ENCODE measurements around the gene RHBDL2.
"Not testable (repeated sequence)": the region's sequence is repeated elsewhere in the genome, so short reads cannot be mapped to it uniquely, and the experiment has no call there.

RHBDL2 gene

DNA sequence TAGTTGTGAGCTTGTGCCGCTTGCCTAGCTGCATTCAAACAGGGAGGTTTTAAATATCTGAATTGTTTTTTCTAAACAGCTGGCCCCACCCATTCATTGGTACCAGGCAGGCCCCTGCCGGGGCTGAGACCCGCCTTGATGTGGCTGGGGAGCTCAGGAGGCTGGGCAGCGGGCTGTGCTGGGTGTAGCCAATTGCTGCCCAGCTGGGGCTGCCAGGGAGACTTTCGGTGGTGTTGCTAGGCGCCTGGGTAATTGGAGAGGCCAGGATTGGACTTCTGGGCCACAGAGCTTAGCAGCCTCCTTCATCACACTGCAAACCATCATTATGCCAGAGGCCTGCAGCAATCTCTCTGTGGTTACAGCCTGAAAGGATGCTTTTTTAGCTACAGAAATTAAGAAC lies 12.2 kb downstream of the RHBDL2 start:
- no peak for DNase-seq

DNA sequence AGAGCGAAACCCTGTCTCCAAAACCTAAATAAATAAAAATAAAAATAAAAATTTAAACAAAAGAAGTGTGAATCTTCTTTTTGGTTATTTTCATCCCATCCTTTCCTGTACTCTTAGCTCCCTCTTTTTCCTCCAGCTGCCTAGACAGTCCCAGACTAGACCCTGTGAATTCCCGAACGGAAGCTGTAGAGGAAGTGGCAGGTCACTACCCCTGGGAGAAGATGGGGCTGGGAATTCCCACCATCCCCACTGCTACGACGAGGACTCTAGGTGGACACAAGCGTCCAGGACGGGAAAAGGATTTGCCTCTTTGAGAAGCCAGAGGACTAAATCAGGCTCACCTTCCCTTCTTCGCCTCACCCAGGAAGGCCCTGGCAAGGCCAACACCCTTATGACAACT lies 12.6 kb downstream of the RHBDL2 start:
- no peak for DNase-seq

DNA sequence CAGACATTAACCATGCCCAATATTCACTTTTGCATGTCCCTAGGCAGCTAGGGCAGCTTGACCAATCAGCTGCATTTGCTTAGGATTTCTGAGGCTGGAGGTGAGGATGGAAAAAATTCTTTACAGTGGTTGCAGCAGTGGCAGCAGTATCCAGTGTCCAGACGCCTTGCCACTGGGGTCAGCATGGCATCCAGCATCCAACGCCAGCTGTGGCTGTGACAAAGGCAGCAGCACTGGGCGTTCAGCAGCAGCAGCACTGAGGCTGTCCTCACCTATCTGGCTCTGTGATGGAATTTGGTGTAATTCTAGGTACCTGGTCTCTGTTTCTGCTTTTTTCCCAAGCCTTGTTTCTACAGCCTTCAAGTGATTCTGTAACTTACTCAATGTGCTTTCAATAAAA lies 15.5 kb downstream of the RHBDL2 start:
- no peak for DNase-seq

DNA sequence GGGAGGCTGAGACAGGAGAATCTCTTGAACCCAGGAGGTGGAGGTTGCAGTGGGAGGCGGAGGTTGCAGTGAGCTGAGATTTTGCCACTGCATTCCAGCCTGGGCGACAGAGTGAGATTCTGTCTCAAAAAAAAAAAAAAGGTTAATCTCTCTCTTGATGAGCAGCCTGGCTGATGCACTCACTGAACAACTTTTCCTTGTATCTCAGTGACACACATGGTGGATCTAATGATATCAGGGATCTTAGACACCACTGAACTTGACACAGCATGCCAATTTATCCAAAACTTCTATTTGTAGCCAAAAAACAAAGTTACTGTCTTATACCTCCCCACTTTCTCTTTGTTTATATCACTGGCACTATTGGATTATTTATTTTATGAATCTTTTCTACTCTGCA lies 16.2 kb downstream of the RHBDL2 start:
- no peak for DNase-seq

DNA sequence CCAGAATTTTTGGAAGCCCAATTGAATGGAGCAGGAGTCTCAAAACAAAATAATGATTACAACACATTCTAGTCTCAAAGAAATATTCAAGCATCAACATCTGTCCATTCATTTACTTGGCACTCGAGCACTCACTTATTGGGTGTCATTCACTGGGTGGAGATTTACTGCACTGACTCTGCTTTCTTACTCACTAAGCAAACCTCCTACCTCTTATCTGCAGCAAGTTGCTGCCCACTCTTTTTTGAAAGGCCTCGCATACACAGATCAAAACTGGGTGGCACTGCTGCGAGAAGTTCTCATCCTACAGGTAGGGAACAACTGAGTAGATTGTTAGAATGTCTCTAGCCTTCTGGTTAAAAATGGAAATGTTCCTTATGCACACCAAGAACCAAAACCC lies 18.0 kb downstream of the RHBDL2 start:
- no peak for DNase-seq

DNA sequence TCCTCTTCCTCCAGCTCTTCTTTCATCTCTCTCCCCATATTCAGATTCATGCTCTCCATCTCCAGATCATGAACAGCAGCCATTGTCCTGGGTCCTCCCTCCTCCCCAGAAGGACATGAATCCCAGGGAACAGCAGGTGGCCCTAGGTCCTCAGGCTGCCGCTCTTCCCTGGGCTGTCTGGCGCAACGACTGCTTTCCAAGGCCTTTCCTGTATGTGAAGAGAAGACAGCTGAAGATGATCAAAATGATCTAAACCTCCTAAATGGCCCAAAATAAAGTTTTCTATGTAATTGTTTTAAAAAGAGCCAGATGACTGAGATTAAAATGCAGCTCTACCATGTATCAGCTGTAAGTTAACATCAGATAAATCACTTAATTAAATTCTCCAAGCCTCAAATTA lies 22.5 kb downstream of the RHBDL2 start:
- no peak for DNase-seq

DNA sequence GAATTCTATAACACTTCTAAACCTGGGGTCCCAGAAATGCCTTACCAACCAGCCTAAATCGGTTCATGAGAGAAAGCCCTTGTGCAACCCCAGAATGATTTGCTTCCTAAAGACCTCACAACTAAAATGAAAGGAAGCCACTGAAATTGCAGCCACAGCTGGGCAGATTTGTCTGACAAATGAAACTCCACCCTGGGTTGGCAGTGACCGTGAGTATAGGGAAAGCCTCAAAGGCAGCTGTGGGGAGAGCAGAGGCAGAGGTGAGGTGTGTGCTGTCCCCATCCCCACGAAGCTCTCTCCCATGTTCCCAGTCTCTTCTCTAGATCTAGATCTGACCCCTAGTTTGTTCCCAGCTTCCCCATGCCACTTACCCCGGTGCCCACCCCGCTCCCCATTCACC lies 23.1 kb downstream of the RHBDL2 start:
- DNase-seq, result no peak

DNA sequence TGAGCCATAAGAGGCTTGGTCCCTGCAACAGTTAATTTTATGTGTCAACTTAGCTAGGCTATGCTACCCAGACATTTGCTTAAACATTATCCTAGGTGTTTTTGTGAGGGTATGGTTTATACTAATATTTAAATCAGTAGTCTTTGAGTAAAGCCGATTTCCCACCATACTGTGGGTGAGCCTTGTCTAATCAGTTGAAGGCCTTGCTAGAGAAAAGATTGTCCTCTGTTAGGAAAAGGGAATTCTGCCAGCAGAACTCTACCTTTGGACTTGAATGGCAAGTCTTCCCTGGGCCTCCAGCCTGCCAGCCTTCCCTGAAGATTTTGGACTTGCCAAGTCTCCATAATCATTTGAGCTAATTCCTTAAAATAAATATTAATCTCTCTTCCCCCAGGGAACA lies 23.9 kb downstream of the RHBDL2 start:
- DNase-seq, result no peak

DNA sequence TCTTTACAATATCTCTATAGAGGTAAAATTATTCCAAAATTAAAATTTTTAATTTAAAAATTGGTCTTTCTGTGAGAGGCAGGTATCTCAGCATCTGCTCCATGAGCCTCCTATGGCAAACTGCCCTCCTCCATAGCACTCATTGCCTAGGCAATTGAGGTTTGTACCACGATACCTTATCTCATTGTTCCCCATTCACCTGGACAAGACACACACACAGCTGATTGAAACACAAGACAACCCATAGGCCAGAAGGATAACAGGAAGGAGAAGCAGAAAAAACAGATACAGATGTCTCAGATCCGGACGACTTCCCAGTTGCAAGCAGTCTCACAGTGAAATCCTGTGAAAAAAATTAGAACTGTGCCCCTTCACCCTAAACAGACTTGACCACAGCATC lies 24.3 kb downstream of the RHBDL2 start:
- no peak for DNase-seq

DNA sequence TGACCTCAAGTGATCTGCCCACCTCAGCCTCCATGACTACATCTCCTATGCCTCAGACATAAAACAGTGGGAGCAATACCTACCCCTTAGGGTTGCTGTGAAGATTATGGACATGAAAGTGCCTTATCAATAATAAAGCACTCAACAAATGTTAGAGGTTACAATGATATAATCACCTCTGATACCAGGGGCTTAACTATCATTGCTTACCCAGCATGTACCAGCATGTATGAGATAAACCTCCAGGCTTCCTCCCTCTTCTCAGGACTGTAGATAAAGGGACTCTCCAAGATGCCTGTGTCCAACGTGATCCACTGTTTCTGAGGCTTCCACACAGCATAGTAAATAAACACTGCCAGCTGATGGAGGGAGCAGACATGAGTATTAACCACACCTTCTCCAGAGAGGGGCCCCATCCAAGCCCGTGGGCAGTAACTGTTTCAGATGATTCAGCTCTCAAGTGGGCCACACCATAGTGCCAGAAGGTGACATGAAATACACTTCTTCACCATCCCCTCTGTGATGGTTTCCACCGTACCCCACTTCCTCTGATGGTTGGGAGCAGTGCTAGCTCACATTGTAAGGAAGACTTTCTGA lies 26.2 kb downstream of the RHBDL2 start:
- DNase-seq, result no peak

DNA sequence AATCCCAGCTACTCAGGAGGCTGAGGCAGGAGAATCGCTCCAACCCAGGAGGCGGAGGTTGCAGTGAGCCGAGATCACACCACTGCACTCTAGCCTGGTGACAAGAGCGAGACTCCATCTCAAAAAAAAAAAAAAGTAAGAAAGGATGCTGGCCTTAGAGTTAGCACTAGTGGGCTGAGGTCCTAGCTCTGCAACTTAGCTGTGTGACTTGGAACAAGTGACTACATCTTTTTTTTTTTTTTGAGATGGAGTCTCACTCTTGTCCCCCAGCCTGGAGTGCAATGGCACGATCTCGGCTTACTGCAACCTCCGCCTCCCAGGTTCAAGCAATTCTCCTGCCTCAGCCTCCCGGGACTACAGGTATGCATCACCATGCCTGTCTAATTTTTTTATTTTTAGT lies 26.7 kb downstream of the RHBDL2 start:
- DNase-seq, result not testable (repeated sequence)

DNA sequence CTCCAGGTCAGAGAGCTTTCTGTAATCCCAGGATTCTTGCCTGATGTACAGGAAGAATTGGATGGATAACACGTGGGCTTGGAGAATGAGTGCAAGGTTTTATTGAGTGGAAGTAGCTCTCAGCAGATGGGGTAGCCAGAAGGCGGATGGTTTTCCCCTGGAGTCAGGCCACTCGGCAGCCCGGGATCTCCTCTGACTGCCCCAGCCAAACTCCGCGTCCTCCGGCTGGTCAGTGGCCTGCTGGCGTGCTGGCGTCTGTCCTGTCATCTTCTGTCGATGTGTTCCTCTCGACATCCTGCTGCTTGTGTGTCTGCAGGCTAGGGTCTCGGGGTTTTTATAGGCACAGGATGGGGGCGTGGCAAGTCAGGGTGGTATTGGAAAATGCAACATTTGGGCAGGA lies 32.8 kb downstream of the RHBDL2 start:
- no peak for DNase-seq

DNA sequence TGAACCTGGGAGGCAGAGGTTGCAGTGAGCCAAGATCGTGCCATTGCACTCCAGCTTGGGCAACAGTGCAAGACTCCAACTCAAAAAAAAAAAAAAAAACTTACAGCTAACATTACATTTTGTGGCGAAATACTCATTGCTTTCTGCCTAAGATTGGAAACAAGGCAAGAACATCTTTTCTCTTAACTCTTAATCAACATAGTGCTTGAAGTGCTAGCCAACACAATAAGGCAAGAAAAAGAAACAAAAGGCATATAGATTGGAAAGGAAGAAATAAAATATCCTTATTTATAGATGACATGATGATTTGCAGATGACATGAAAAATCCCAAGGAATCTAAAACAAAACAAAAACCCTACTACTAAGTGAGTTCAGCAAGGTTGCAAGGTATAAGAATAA lies 35.6 kb downstream of the RHBDL2 start:
- no peak for DNase-seq

DNA sequence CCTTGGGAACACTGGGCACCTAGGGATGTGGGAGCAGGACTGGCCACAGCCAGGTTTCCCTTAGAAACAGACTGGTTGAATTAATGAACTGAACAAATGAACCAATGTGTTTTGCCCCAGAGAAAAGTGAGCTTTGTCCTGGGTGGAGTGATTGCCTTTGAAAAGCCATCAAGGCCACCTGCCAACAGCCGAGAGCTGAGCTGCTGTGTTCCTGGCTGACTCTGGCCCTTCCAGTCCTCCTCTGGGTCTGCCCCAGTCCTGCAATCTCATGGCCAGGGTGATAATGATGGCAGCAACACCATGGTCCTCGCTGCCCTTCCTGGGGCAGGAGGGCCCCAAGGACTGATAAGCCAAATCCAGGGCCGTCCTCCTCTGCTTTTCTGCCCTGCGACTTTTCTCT lies 42.1 kb downstream of the RHBDL2 start:
- no peak for DNase-seq

DNA sequence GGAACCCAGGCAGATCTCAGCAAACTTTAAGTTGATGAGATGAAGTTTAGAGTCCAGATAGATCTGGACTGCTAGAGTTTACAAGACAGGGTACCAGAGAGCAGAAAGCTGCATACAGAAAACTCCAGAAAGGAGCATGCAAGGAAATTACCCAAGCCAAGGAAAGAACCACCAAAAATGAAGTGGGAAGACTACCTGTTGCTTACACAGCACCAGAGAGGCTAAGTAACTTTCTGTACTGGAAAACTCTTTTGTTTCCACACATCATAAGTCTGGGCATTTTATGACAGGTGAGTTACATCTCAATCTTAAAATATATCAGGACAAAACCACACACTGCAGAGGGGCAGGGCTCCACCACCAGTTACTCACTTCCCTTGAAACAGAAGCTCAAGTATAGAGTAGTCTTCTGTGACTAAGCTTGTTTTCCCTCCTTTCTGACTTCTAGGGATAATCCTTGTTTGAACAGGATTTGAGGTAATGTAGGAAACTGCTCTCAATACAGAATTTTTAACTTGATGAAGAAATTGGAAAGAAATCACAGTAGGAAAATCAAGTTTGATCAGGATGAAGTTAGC lies 42.9 kb downstream of the RHBDL2 start:
- no peak for DNase-seq

DNA sequence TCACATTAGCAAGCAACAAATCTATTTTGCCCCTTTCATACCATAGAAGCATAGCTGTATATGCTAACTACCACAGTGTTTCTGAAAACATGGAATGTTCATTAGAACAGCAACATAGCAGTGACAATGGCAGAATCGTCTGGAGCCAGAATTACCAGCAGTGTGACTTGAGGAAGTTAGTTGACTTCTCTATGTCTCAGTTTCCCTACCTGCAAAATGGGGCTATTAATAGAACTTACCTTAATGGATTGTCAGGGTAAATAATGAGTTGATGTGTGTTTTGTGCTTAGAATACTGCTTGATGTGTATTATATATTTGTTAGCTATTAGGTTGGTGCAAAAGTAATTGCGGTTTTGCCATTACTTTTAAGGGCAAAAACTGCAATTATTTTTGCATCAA lies 45.5 kb downstream of the RHBDL2 start:
- no peak for DNase-seq

DNA sequence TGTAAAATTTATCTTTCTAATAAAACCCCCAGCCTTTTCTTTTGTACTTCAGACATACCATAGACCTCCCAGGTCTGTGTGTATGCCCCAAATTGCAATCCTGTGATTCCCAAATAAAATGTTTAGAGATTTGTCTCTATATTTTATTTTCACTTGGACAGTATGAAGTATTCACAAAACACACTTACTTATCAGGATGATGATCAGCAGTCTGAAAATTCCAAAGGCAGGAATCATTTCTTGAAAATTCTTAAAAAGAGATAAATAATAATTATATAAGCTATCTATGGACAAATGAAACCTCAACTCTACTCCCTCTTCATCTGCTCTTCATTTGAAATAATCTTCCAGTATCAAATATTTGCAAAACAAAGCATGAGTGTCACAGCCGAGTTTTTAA lies 48.7 kb downstream of the RHBDL2 start:
- DNase-seq, result no peak

DNA sequence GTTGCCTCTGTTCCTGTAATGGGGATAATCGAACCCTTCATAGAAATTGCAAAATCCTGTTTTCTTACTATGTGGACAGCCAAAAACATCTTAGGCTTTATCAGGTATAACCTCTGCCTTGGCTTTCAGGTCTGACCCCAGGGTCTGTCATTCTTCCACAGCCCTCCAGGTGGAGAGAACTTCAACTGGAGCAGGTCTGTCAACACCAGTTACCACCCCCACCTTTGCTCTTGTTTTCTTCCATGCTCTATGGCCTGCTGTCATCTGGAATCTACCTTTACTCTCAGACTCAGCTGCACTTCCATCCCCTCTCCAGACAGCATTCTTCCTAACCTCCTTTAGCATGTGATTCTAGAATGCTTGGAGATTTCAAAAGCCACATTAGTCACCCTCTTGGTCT lies 49.9 kb downstream of the RHBDL2 start:
- no peak for DNase-seq

DNA sequence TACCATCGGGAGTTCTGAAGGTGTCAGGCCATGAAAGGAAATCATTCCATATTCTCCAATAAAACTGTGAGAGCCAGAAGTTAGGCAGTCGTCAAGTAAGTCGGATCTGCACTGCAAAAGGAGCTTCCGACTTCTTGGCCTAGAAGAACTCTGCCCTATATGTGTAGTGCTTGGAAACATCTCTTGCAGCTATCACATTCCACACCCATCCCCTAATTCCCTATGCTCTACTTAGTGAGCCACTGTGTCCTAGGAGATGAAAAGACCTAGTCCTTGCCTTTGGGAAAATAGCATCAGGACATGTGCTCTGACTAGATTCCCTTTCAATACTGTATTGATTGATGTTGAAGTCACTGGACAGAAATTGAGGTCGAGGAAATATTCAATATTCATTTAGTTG lies 52.0 kb downstream of the RHBDL2 start:
- no peak for DNase-seq

DNA sequence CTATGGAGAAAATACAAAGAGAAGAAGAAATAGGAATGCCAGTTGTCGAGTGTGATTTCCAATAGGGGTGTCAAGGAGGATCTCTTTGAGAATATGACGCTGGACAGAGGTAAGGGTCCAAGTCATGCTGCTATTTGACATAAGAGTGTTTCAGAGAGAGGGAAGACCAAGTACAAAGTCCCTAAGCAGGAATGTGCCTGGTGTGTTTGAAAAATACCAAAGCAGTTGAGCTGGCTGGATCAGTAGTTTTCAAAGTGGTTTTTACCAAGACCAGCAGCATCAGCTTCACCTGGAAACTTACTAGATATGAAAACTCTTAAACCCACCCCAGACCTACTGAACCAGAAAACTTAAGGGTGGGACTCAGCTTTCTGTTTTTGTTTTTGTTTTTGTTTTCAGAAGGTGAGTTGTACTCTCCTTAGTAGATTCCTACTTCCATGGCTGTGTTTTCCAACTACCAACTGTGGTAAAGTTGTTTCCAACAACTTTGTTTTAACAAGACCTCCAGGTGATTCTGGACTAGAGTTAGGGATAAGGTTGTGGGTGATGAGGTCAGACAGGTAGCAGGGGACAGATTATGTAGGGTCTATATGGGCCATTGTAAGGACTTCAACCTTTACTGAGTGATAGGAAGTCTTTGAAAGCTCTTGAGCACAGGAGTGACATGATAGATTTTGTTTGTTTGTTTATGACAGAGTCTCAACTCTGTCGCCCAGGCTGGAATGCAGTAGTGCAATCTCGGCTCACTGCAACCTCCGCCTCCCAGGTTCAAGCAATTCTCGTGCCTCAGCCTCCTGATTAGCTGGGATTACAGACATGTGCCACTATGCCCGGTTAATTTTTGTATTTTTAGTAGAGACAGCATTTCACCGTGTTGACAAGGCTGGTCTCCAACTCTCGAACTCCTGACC lies 53.0 kb downstream of the RHBDL2 start:
- DNase-seq, result no peak

DNA sequence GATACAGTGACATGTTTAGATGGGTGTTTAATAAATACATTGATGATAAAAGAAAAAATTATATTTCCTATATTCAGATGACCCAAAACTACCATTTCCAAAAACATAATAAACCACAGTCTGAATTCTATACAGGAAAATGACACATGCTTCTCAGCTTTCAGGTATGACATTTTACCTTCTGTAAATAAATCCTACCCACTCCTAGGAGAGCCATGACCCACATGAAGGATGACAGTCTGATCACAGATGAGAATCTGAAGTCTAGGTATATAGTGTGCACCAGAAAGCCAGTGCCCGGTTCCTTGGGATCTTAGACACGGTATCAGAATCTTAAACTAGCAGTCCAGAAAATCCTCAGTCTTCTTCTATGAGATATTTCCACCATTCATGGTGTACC lies 56.5 kb downstream of the RHBDL2 start:
- DNase-seq, result no peak

DNA sequence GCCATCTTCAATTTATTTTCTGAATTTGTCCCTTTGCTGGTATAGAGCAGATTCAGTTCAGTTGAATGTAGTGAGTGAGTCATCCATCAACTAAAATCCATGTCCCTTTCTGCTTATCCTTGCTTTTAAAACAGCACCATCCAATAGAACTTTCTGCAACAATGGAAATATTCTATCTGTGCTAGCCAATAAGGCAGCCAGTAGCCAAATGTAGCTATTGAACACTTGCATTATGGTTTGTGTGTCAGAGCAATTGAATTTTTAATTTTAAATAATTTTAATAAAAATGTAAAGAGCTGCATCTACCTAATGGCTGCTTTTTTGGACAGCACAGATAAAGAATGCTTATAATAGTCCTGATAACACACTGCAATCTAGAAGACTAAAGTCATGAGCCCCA lies 60.1 kb downstream of the RHBDL2 start, which contains the start of gene GJA9:
Gene GJA9 (minus strand): TSS at position 101 of the 400 bp plus-strand sequence. CDS start 5,489 bp downstream, outside the sequence.
- no peak for DNase-seq

DNA sequence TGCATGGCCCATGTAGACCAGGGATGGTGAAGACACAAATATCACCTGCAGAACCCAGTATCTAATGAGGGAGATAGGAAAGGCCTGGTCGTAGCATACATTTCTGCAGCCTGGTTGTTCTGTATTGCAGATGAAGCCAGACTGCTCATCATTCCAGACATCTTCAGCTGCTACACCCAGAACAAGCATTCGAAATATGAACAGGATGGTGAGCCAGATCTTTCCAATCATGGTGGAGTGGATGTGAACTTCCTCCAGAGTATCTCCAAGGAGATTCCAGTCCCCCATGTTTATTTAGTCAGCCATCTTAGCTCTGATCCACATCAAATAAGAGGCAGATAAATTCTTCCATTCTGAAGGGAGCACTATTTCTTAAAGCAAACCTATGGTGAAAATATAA lies 65.8 kb downstream of the RHBDL2 start:
- DNase-seq, result no peak

Data from KG1 (cell line).